GM19467 (cell line): ENCODE measurements around the gene OGFOD3.

Source experiments
- ATAC-seq: cut with Tn5 transposase; IDR thresholded peaks from one replicate; pipeline ENCODE4 v1.9.1; 2021; ENCODE audit warnings: mild to moderate bottlenecking, moderate library complexity; ENCODE audit not compliant: unreplicated experiment

Gene OGFOD3

DNA sequence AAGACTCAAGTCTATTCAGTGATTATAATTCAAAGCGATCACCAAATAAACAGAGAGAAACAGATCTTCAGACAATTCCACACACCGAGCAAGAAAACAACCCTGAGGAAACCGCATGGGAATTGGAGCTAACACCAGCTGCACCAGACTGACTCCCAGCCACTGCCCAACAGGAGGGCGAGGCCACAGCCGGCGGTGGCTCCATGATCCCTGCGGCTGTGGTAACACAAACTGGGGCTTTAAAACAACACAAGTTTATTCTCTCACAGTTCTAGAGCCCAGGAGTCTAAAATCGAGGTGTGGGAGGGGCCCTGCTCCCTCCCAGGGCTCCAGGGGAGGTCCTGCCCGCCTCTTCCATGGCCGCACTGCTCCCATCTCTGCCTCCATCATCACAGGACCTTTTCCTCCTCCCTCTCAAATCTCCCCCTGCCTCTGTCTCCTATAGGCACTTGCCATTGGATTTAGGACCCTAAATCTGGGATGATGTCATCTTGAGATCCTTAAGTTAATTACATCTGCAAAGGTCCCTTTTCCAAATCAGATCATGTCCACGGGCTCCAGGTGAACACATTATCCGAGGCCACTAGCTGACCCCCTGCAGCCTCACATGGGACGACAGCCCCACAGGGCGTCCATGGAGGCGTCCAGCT, 10.0 kb downstream of the OGFOD3 start:
- no peak for ATAC-seq

- no peak for ATAC-seq
Measured at GRCh38 chr17:82407255-82407654, 11.1 kb downstream of the OGFOD3 start.

GRCh38 chr17:82406131-82406671, 12.2 kb downstream of the OGFOD3 start:
- ATAC-seq, result no peak

DNA sequence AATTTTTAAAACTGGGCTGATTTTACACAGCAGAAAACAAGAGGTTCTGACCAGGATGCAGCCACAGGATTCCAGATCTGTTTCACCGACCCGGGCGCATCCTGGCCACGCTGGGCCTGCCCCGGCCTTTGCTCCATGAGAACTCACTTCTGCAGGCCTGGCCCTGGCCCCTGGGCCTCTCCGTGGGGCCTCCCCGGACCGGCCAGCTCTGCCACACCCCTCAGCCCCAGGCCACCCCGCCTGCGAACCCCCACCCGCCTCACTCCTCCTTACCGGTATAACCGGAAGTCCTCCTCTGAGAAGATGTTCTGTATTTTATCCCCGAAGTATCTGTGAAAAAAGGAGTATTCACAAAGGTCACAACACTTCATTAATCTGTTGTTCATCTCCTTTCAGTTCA, 13.3 kb downstream of the OGFOD3 start:
- no peak for ATAC-seq

GRCh38 chr17:82403662-82404660, 14.4 kb downstream of the OGFOD3 start:
- no peak for ATAC-seq

DNA sequence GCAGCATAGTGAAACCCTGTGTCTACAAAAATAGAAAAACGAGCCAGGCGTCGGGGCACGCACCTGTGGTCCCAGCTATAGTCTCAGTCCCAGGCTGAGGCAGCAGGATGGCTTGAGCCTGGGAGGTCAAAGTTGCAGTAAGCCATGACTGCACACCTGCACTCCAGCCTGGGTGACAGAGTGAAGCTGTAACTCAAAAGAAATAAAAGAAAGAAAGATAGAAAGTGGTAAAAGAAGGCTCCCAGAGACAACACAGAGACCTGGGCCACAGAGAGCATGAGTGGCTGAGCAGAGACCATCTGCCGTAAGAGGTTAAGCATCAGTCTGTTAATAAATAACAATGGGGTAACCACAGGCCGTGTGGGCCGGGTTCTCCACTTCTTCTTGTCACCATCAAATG, 15.5 kb downstream of the OGFOD3 start:
- peak; percentile 64 for ATAC-seq

- no peak for ATAC-seq
Measured at GRCh38 chr17:82400830-82401229, 17.6 kb downstream of the OGFOD3 start.

DNA sequence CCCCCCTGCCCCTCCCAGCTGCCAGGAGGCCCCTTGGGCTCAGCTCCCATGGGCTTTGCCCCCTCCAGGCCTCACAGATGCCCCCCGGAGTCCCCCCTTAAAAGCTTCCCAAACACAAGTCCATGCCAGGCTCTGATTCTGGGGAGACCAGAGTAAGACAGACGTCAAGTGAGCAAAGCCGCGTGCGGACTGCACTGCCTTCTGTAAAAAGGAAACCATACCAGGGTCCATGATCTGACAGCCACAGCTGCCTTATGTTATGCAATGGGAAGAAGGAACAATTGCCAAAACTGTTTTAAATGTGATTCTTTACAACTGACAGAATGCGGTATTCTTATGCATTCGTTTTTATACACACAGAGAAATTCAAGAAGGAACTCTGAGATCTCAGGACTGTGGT, 18.2 kb downstream of the OGFOD3 start:
- ATAC-seq, result no peak

- ATAC-seq, result no peak
Measured at GRCh38 chr17:82399601-82400101, 18.7 kb downstream of the OGFOD3 start.

- ATAC-seq, result no peak
Measured at GRCh38 chr17:82399041-82399441, 19.3 kb downstream of the OGFOD3 start.

DNA sequence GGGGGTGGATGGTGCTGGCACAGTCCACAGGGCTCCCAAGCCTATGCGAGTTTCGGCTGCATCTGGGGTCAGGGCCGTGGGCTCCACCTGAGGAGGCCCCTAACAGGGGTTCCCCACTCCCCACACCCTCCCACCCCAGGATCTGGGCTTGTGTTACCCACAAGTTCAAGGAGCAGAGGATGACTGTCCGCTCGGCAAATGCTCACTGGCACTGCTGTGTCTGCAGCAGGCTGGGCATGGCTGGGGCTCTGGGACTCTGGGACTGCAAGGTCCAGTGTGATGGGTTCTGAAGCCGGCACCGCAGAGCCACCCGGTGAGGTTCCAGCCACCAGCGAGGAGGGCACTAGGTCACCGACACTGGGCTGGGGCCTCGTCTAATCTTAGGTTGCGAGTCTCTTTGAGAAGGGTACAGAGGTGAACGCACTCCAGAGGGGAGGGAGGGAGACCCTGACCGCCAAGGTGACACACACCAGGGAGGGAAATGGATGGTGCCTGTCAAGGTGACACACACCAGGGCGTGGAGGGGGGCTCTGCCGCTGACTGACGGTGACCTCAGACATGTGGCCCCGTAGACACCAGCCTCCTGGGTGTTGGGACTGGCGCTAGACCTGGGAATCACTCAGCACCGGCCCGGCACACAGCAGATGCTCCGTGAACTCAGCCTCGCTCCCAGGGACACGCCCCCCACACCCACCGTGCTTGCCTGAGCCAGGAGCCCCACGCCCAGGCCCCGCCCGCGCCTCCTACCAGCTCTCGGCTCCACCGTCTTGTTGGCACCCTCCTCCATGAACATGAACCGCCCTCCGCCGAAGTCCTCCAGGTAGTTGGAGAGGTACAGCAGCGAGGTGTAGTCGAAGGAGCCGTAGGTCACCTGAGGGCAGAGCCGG, 20.7 kb downstream of the OGFOD3 start:
- ATAC-seq, result no peak

DNA sequence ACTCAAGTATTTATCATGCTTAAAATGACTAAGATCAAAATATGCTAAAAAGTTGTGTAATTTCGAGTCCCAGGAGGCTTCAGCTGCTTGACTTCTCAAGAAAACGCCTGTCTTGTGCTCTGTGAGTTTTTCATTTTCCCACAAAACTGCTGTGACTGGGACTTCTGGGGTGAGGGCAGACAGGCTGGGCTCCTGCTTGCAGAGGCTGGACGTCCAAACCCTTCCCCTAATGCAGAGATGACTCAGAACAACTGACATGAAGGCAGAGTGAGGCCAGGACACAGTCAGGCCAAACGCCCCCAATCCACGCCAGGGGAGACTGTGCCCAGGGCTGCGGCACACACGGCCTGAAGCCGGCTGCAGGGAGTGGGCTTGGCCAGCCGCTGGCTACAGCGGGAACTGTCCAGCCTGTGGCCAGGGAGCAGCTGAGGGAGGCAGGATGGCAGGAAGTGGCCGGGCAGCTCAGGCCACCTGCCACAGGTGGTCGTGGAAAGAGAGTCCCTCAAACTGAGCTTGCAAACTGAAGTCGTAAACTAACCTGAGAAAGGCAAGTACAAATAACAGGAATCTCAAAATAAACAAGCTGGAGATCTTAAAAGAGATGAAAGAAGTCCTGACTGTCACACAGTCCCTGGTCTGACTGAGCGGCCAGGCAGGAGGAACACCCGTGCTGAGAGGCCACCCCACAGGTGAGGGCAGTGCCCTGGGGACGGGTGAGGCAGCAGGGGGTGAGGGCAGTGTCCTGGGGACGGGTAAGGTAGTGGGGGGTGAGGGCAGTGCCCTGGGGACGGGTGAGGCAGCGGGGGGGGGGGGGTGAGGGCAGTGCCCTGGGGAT, 21.6 kb downstream of the OGFOD3 start:
- ATAC-seq, result no peak

- no peak for ATAC-seq
Measured at GRCh38 chr17:82394278-82394677, 24.1 kb downstream of the OGFOD3 start.

DNA sequence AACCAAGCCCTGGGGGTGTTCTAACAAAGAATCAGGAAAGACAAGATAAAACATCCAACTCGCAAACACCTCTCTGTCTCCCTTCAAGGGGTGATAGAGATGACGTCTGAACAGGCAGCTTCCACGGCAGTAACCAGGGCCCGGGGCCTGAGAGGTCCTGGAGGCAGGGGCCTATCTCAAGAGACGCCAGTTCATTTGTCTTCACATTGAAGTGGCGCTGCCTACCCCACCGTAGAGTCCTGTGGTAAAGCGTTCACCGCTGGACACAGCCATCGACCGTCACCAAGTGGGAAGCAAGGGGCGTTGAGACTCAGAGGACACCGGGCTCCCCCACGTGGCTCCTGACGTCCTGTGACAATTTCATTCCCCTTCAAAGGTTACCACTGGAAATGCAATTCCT, 25.4 kb downstream of the OGFOD3 start:
- ATAC-seq, result no peak

DNA sequence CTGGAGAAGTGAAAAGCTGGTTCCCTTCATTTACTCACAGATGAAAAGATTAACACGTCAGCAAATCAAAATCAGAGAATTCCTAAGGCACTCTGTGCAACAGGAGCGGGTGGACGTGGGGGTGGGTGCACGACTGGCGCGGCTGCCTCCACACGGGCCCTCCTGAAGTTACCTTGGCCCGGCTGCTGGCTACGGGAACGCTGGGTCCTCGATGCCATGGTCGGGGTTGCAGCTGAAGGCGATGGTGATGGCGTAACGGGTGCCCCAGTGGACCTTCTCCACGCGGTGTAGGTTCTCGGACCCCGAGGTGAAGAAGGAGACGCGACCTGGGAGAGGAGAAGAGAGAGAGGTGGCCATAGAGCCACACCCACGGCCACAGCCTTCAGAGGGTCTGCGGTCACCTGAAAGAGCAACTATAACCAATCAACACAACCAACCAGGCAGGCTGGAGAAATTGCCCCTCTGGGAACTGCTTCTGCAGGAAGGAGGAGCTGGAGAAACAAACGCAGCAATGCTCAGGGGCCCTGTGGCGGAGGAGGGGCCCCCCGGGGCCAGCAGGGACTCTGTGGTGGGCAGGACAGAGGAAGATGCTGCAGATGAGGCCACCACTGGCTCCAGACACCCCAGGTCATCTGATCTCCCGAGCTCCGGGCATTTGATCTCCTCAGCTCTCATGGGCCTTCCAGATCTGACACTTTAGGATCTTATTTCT, 26.0 kb downstream of the OGFOD3 start:
- ATAC-seq, result no peak

DNA sequence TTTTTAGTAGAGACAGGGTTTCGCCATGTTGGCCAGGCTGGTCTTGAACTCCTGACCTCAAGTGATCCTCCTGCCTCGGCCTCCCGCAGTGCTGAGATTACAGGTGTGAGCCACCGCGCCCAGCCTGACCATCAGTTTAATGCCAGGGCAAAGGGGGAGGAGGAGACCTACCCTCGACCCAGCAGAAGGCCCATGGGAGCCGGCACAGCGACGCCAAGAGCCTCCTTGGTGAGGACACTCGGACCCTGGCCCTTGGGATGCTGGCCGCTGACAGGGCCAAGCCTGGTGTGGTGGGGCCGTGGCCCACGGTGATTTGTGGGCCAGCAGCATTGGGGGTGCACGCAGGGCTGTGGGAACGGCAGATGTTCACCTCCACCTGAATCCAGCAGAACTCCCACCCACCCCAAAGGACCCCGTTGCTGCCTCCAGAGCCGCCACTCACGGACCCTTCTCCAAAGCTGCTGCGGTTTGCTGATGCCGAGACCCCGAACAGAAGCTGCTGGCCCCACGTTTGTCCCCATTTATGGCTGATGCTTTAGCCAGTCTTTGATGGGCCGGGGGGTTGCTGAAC, 26.8 kb downstream of the OGFOD3 start:
- no peak for ATAC-seq

- ATAC-seq, result no peak
Measured at GRCh38 chr17:82390860-82391435, 27.4 kb downstream of the OGFOD3 start.
